Stimulated activated memory B cell treated with anti-CD40 and anti-IgM and Interleukin-4, amounts not matched to agents 10 μg/mL and 1 μg/mL and 100 μg/mL, for 72 hours (primary cell): ENCODE data around the gene CDK2.

Experiments used
- ATAC-seq: fragments of 150-1000 bp; cut with Tn5 transposase; 2 replicates; pipeline ENCODE4 v1.10.0; 2021
- H3K27ac Mint-ChIP-seq: one replicate; pipeline ENCODE4 v1.8.0; 2022; ENCODE audit warnings: mild to moderate bottlenecking, mixed read lengths
- H3K27me3 Mint-ChIP-seq: one replicate; pipeline ENCODE4 v1.8.0; 2022; ENCODE audit warnings: mixed read lengths
- H3K36me3 Mint-ChIP-seq: one replicate; pipeline ENCODE4 v1.8.0; 2022; ENCODE audit warnings: mixed read lengths
- H3K4me1 Mint-ChIP-seq: one replicate; pipeline ENCODE4 v1.8.0; 2022; ENCODE audit warnings: mixed read lengths
- H3K4me3 Mint-ChIP-seq: one replicate; pipeline ENCODE4 v1.8.0; 2022; ENCODE audit warnings: mild to moderate bottlenecking, moderate library complexity, mixed read lengths
- H3K9me3 Mint-ChIP-seq: one replicate; pipeline ENCODE4 v1.8.0; 2022; ENCODE audit warnings: mixed read lengths

Gene CDK2

DNA sequence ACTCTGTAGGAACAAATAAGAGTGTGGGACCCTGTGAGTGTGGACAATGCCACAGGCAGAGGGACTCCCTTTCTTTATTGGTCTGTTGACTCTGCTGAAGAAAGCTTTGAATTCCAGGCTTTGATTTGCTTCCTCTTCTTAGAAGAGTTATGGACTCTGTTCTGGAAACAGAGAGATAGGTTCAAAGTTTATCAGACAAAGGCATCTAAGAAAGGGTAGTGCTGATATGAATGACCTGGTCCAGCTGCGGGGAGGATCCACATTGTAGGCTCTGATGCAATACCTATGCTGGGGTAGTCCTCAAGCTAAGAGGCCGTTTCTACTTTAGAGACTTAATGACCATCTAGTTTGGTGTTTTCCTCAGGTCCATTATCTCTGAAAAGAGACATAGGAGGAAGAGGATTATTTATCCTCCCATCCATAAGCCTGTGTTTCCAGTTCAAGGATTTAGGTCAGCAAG, 43.5 kb downstream of the CDK2 start:
- no peak overlapping the region for H3K4me3 Mint-ChIP-seq
- H3K27me3 Mint-ChIP-seq: no peaks in the 10 kb centered on the region
- ATAC-seq: no peak
- H3K9me3 Mint-ChIP-seq: no peaks in the 10 kb centered on the region
- no peak overlapping the region for H3K27ac Mint-ChIP-seq
- H3K4me1 Mint-ChIP-seq: peaks cover 19% of the 10 kb centered on the region
- H3K36me3 Mint-ChIP-seq: no peaks in the 10 kb centered on the region

DNA sequence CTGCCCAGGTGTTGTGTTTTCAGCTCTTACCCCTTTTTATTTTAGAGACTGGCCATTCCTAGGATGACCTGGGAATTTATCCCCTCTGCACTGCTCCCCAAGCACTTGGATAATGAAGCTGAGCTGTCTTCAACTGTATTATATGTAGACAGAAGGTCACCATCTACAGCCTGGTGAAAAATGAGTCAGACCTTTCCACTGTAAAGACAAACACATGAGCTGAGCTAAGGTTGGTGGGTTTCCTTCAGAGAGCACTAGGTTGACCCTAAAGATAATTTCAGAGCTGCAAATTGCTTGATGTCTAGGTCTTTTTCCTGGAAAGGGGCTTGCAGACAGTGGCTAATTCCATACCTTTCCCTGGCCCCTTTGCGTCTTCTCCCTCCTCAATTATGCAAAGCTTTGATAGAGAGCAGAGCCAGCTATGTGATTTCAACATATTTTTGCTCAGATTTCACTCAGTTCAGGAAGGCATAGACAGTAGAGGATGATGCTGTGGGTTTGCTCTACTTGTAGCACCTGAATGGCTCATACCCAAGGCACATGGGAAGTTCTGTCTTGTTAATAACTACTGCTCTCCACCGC, 45.0 kb downstream of the CDK2 start:
- Mint-ChIP-seq H3K4me1 (peaks cover 19% of the 10 kb centered on the region), H3K36me3 (no peaks in the 10 kb centered on the region), H3K9me3 (no peaks in the 10 kb centered on the region), H3K27ac (no peak overlapping the region), H3K4me3 (no peak overlapping the region), H3K27me3 (no peaks in the 10 kb centered on the region)
- no peak for ATAC-seq

DNA sequence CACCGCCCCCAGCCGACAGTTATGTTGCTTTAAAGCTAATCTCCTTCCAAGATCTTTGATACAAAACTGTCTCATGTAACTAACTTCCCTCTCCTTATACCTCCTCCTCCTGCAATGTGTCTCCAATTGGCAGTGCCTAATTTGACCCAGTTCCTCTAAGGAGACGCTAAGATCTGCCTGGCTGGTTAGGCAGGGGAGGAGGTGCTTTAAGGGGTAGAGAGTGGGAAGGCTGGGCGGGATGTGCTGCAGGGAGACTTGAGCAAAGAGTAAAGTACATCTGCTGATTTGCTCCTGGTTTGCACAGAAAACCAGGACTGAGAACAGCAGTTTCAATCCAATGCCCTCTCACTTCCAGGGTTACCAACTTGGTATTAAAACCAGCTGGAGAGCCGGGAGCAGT, 46.9 kb downstream of the CDK2 start:
- ATAC-seq: no peak
- Mint-ChIP-seq H3K36me3 (no peaks in the 10 kb centered on the region), H3K27ac (no peak overlapping the region), H3K4me1 (peaks cover 6% of the 10 kb centered on the region), H3K27me3 (no peaks in the 10 kb centered on the region), H3K4me3 (no peak overlapping the region), H3K9me3 (no peaks in the 10 kb centered on the region)

DNA sequence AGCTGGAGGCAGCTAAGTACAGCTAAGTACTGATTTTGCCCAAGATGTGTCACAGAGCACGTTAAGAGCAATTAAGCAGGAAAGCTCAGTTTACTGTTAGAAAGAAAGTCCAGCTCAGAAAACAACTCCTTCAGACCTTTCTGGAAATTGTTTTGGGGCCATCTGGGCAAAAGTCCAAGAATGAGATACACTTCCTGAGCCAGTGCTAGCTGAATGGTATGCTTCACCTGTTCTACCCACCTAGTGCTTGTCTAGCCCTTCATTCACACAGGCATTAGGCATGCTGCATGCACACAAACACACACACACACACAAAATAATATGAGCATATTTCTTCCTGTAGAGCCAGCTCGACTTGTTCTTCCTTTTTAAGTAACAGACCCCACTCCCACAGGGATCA, 47.6 kb downstream of the CDK2 start:
- H3K9me3 Mint-ChIP-seq: no peaks in the 10 kb centered on the region
- no peak overlapping the region for H3K4me3 Mint-ChIP-seq
- ATAC-seq: no peak
- no peaks in the 10 kb centered on the region for H3K36me3 Mint-ChIP-seq
- no peaks in the 10 kb centered on the region for H3K27me3 Mint-ChIP-seq
- H3K27ac Mint-ChIP-seq: no peak overlapping the region
- peaks cover under 1% of the 10 kb centered on the region for H3K4me1 Mint-ChIP-seq

DNA sequence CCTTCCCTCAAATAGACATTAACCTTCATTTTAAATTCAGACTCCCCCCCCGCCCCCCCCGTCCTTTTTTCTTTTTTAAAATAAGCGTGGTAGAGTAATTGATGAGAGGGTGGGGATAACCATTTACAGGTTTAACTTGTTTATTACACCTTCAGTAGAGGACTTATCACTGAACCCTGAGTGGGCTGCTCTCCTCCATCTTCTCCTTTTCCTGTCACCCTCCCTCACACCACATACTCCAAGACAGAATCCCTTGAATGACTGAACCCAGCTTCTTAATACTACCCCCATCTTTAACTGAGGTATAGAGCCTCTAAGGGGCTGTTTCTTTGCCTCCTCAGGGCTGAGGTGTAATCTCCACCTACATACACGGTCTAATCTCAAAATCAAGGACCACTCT, 50.6 kb downstream of the CDK2 start:
- Mint-ChIP-seq H3K9me3 (no peaks in the 10 kb centered on the region), H3K4me1 (peaks cover 13% of the 10 kb centered on the region), H3K4me3 (no peak overlapping the region), H3K36me3 (peaks cover 4% of the 10 kb centered on the region), H3K27ac (no peak overlapping the region), H3K27me3 (no peaks in the 10 kb centered on the region)
- no peak for ATAC-seq

DNA sequence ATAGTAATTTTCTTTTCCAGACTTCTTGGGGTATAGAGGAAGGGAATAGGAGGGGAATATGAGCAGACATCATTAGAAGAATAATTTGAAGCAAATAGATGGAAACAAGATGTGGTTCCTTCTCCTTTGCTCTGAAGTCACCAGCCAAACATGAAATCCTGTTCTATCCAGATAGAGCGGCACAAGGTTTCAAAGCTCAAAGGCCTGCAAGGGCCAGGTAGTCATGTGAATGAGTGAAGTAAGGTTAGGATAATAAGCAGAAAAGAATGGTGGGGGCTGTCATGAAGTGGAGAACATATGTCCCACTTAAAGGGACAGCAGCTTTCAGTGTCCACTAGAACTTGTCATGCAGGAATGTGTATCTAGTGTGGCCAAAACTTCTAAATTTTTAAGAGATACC, 51.7 kb downstream of the CDK2 start:
- H3K9me3 Mint-ChIP-seq: no peaks in the 10 kb centered on the region

DNA sequence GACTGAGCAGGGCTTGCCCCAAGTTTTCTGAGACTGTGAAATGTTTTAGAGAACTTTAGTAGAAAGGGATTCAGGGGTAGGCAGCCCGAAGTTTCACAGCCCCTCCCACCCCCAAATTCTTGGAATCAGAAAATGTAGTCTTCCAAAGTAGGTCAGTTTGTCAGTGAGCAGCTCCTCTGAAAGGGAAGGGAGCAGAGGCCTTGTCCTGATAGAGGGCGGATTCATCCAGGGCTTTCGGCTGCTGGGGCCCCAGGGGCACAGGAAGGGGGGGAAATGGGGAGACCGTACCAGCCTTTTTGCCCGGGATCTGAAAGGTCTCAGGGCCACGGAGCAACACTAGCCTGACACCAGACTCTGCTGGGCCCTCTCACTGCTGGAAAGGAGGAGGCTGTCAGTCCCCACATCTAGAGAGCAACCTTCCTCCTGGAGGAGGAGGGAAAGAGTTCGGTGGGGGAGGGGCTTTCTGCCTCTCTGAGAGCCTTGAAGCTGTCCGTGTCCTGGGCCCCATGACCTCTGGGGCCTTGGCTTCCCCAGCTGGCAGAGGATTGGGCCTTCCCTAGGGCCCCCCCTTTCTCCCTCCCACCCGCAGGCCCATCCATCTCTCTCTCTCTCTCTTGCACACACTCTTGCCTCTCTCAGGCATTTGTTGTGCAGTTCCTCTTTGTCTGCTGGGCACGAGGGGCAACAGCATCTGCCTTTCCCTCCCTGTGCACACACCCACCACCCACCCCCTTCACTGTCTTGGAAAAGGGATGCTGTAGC, 54.0 kb downstream of the CDK2 start, which contains the start of gene IKZF4:
Gene IKZF4, plus strand, starts transcription at position 621 of the 762 bp plus-strand sequence. CDS start 451 bp downstream, outside the sequence.
- H3K4me3 Mint-ChIP-seq: peak within 1 kb of the TSS; percentile 42
- peaks cover 15% of the 10 kb centered on the region for H3K4me1 Mint-ChIP-seq
- ATAC-seq: peak; percentile 39
- H3K9me3 Mint-ChIP-seq: no peaks in the 10 kb centered on the region
- peak within 1 kb of the TSS; percentile 60 for H3K27ac Mint-ChIP-seq
- H3K27me3 Mint-ChIP-seq: no peaks in the 10 kb centered on the region
- peaks cover 4% of the 10 kb centered on the region for H3K36me3 Mint-ChIP-seq

More for the DNA sequence above, 51.7 kb downstream of the CDK2 start:
- no peak for ATAC-seq
- H3K36me3 Mint-ChIP-seq: peaks cover 4% of the 10 kb centered on the region
- no peak overlapping the region for H3K27ac Mint-ChIP-seq
- H3K4me3 Mint-ChIP-seq: no peak overlapping the region
- peaks cover 15% of the 10 kb centered on the region for H3K4me1 Mint-ChIP-seq
- H3K27me3 Mint-ChIP-seq: no peaks in the 10 kb centered on the region

DNA sequence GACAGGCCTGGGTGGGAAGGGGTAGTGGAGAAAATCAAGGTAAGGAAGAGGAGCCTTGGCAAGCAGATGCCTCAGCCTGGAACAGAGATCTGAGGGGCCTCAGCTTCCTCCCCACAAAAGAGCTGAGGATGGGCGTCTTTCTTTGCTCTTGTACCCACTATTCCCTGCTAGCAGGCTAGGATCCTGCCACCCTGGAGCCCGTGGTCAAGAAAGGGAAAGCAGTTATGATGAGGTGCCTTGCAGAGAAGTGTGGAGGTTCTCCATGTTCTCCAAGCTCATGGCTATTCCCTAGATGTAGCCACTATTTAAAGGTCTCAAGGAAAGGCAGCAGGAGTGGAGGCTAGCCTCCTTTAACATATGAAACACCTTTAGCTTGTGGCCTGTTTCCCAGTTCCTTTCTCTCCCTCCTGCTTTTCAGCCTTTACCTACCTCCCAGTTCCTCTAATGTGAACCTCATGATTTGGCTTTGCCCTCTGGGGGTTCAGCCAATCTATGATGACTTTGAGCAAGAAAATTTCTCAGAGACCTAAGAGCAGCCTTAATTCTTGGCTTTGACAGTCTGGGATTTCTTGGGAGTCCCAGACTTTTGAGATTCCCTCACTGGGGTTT, 55.4 kb downstream of the CDK2 start:
- peaks cover 15% of the 10 kb centered on the region for H3K4me1 Mint-ChIP-seq
- H3K27me3 Mint-ChIP-seq: no peaks in the 10 kb centered on the region
- ATAC-seq: no peak
- H3K27ac Mint-ChIP-seq: no peak overlapping the region
- H3K36me3 Mint-ChIP-seq: peaks cover 4% of the 10 kb centered on the region
- no peaks in the 10 kb centered on the region for H3K9me3 Mint-ChIP-seq
- no peak overlapping the region for H3K4me3 Mint-ChIP-seq
